Endothelial cell of umbilical vein (primary cell): ENCODE data around the gene C1orf174. TPM values are rescaled to one million over a fixed set of nuclear protein-coding genes. Genes with fewer than 3 reads are reported as not detected.

ENCODE experiments used
- BruUV-seq: library from RNA; stranded (reverse); fragments of 400-500 nt; replicated peaks from 2 replicates; lab custom pipeline; 2021; lab: Mats Ljungman, UMichigan
- CTCF ChIA-PET: fragments of 300-600, 350-600 bp; sonication (Branson Sonifier 250); formaldehyde crosslinking; loops from one replicate; lab custom pipeline; 2021; ENCODE audit warnings: antibody characterized with exemption, inconsistent platforms; lab: Charles Lee
- POLR2A ChIA-PET: fragments of 300-600, 350-600 bp; sonication (Branson Sonifier 250); formaldehyde crosslinking; loops from one replicate; lab custom pipeline; 2021; ENCODE audit warnings: antibody characterized with exemption, inconsistent platforms; lab: Charles Lee
- DNase-seq: peaks from one replicate; pipeline ENCODE4 v3.0.0-alpha.2; 2011; ENCODE audit warnings: low read depth, low spot score
- FAIRE-seq: peaks from 2 replicates; lab custom pipeline; 2011; peaks lifted over from hg19 to GRCh38; lab: Jason Lieb, UNC
- H2AFZ ChIP-seq: 2 replicates; pipeline ENCODE4 v1.6.0; 2012; ENCODE audit warnings: low read depth, low read length, control low read depth, inconsistent platforms
- H3K27ac ChIP-seq: 2 replicates; pipeline ENCODE4 v1.5.1; 2011; ENCODE audit warnings: low read depth, mild to moderate bottlenecking, control low read depth, low read length, moderate library complexity; ENCODE audit not compliant: insufficient read depth
- H3K27me3 ChIP-seq, 2 experiments: 2 replicates each; pipeline versions ENCODE4 v1.6.0 to v1.6.1; 2011; ENCODE audit warnings: low read length in 2 of 2, mixed read lengths in 1 of 2; ENCODE audit not compliant: control insufficient read depth in 2 of 2, insufficient read depth in 2 of 2
- H3K36me3 ChIP-seq, 2 experiments: 2 replicates in 1 of 2; 3 replicates in 1 of 2; pipeline ENCODE4 v1.5.1; 2011; ENCODE audit warnings: low read length in 2 of 2, mild to moderate bottlenecking in 1 of 2, moderate library complexity in 1 of 2; ENCODE audit not compliant: control insufficient read depth in 2 of 2, insufficient read depth in 2 of 2; ENCODE audit errors: extremely low read depth in 1 of 2
- H3K4me1 ChIP-seq: 3 replicates; pipeline ENCODE4 v1.5.1; 2011; ENCODE audit warnings: mild to moderate bottlenecking, low read length; ENCODE audit not compliant: control insufficient read depth, insufficient read depth; ENCODE audit errors: extremely low read depth
- H3K4me2 ChIP-seq: 2 replicates; pipeline ENCODE4 v1.6.1; 2011; ENCODE audit warnings: low read length, control low read depth, mixed read lengths; ENCODE audit not compliant: insufficient read depth
- H3K4me3 ChIP-seq, 3 experiments: fragments of 200-600 bp in 1 of 3; sonication (generic), shearing (Covaris generic) in 1 of 3; replicated peaks in 1 of 3; 2 replicates each; pipeline ENCODE4 v1.5.1; 2011 to 2016; ENCODE audit warnings: control low read depth in 3 of 3, low read length in 3 of 3, mild to moderate bottlenecking in 2 of 3, inconsistent platforms in 1 of 3, low read depth in 1 of 3, moderate library complexity in 1 of 3; ENCODE audit not compliant: insufficient read depth in 1 of 3
- H3K79me2 ChIP-seq: 2 replicates; pipeline ENCODE4 v1.6.0; 2012; ENCODE audit warnings: low read length, inconsistent platforms; ENCODE audit not compliant: control insufficient read depth, insufficient read depth
- H3K9ac ChIP-seq: replicated peaks from 2 replicates; pipeline ENCODE3; 2011; ENCODE audit warnings: low read length, control low read depth; ENCODE audit not compliant: insufficient read depth; ENCODE audit errors: extremely low read depth
- H3K9me1 ChIP-seq: replicated peaks from 3 replicates; pipeline ENCODE4 v1.6.0; 2011; ENCODE audit warnings: mild to moderate bottlenecking, low read length; ENCODE audit not compliant: control insufficient read depth, insufficient read depth; ENCODE audit errors: extremely low read depth
- H3K9me3 ChIP-seq: replicated peaks from 2 replicates; pipeline ENCODE4 v1.5.1; 2012; ENCODE audit warnings: low read length, inconsistent platforms; ENCODE audit not compliant: control insufficient read depth, insufficient read depth
- H4K20me1 ChIP-seq: replicated peaks from 2 replicates; pipeline ENCODE3; 2011; ENCODE audit warnings: mild to moderate bottlenecking, low read length; ENCODE audit not compliant: control insufficient read depth, insufficient read depth; ENCODE audit errors: extremely low read depth
- EZH2 ChIP-seq: IDR thresholded peaks from 2 replicates; pipeline ENCODE4 v1.6.1; 2012; ENCODE audit warnings: borderline replicate concordance, low read depth, mild to moderate bottlenecking, moderate library complexity, low read length, inconsistent platforms; ENCODE audit not compliant: severe bottlenecking
- FOS ChIP-seq: IDR thresholded peaks from 2 replicates; pipeline ENCODE4 v1.6.1; 2011; ENCODE audit warnings: mild to moderate bottlenecking, low read length, moderate library complexity, borderline replicate concordance; ENCODE audit not compliant: insufficient read depth
- GATA2 ChIP-seq: IDR thresholded peaks from 2 replicates; pipeline ENCODE4 v1.7.0; 2011; ENCODE audit warnings: low read depth, mild to moderate bottlenecking, moderate library complexity, mixed read lengths, low read length; ENCODE audit not compliant: insufficient read length, insufficient read depth
- JUN ChIP-seq: IDR thresholded peaks from 2 replicates; pipeline ENCODE4 v1.6.1; 2011; ENCODE audit warnings: borderline replicate concordance, low read depth; ENCODE audit not compliant: insufficient read length, insufficient read depth
- MYC ChIP-seq: IDR thresholded peaks from one replicate; pipeline ENCODE4 v1.6.1; 2011; ENCODE audit warnings: mild to moderate bottlenecking, low read depth, low read length
- POLR2A ChIP-seq: IDR thresholded peaks from 2 replicates; pipeline ENCODE4 v1.6.1; 2012; ENCODE audit warnings: low read depth, mild to moderate bottlenecking, control low read depth, low read length
- POLR2AphosphoS5 ChIP-seq: IDR thresholded peaks from 2 replicates; pipeline ENCODE4 v1.6.1; 2012; ENCODE audit warnings: low read depth, mild to moderate bottlenecking, control low read depth, low read length, moderate library complexity; ENCODE audit not compliant: insufficient read depth
- dilution Hi-C: fragments of 300-500 bp; cut with MboI; formaldehyde crosslinking; loops from one replicate; pipeline ENCODE4 v1.15.0; 2019; ENCODE audit warnings: low sequenced_read_pairs; ENCODE audit not compliant: extremely low pct_ligation_motif_present
- intact Hi-C: fragments of 100-400 bp; cut with micrococcal nuclease; formaldehyde crosslinking; loops from one replicate; pipeline ENCODE4 v1.10.0; 2022
- polyA plus RNA-seq, 4 experiments: library from polyadenylated mRNA; depleted of rRNA in 3 of 4; stranded (reverse) in 3 of 4; unstranded in 1 of 4; fragments of >200 nt; gene quantifications; 2 replicates each; pipeline versions ENCODE4 v1.2.1 to v1.2.3, GENCODE V29; 2011 to 2012; ENCODE audit warnings: missing spikeins in 1 of 4
- total RNA-seq: library from RNA; stranded (reverse); gene quantifications from 2 replicates; pipeline ENCODE4 v1.2.3, GENCODE V29; 2021
- TF ChIP-seq, protein P1 (sequence below): IDR thresholded peaks from 2 replicates; pipeline ENCODE4 v1.6.1; 2011; ENCODE audit not compliant: insufficient read depth, insufficient read length
- TF ChIP-seq, protein P2 (sequence below), 2 donors: IDR thresholded peaks; 1 replicate in 1 of 2; 2 replicates in 1 of 2; pipeline ENCODE4 v1.5.1; 2011; ENCODE audit warnings: low read length in 2 of 2, mild to moderate bottlenecking in 2 of 2, moderate library complexity in 2 of 2, control low read depth in 1 of 2, inconsistent platforms in 1 of 2, low read depth in 1 of 2; ENCODE audit not compliant: insufficient read depth in 1 of 2; ENCODE audit errors: extremely low read depth in 1 of 2

Gene C1orf174
- total and polyA plus RNA-seq, 2 donors (not counting 3 experiments of a cell fraction or from before 2014, with no cell fraction given), result 28.0 to 31.7 TPM

DNA sequence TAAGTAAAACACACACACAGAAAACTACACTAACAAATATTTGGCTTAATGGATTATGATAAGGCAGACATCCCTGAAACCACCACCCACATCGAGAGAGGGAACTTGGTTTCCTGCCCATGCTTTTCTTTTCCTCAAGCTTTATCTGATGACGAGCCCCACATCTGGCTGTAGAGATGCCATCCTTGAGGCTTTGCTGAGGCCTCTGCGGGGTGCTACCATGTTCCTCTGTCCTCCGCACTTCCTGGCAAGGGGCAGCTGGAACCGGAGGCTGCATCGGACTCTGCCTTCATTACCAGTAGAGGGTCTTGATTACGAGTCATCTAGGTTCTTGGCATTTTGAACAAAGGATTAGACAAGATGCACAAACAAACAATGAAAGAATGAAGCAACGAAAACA, 21.7 kb upstream of the C1orf174 start:
- H3K4me2 ChIP-seq, result no peak overlapping the region
- no peak overlapping the region for H3K4me3 ChIP-seq
- no peak for DNase-seq
- H3K36me3 ChIP-seq, result no peaks in the 10 kb centered on the region
- ChIA-PET POLR2A (no interaction called here), CTCF (no interaction called here)
- H3K27me3 ChIP-seq, result no peaks in the 10 kb centered on the region
- no peaks in the 10 kb centered on the region for H3K9me3 ChIP-seq
- H3K9ac ChIP-seq, result no peak overlapping the region
- no peaks in the 10 kb centered on the region for H3K9me1 ChIP-seq
- dilution Hi-C loops (no loop called here), intact Hi-C loops (no loop called here)
- no peak for TF ChIP-seq EZH2
- TF ChIP-seq, protein P1, sequence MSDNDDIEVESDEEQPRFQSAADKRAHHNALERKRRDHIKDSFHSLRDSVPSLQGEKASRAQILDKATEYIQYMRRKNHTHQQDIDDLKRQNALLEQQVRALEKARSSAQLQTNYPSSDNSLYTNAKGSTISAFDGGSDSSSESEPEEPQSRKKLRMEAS, result no peak
- TF ChIP-seq POLR2AphosphoS5, result no peak
- no peak for TF ChIP-seq POLR2A
- TF ChIP-seq FOS, result no peak
- TF ChIP-seq MYC, result no peak
- TF ChIP-seq, protein P2, sequence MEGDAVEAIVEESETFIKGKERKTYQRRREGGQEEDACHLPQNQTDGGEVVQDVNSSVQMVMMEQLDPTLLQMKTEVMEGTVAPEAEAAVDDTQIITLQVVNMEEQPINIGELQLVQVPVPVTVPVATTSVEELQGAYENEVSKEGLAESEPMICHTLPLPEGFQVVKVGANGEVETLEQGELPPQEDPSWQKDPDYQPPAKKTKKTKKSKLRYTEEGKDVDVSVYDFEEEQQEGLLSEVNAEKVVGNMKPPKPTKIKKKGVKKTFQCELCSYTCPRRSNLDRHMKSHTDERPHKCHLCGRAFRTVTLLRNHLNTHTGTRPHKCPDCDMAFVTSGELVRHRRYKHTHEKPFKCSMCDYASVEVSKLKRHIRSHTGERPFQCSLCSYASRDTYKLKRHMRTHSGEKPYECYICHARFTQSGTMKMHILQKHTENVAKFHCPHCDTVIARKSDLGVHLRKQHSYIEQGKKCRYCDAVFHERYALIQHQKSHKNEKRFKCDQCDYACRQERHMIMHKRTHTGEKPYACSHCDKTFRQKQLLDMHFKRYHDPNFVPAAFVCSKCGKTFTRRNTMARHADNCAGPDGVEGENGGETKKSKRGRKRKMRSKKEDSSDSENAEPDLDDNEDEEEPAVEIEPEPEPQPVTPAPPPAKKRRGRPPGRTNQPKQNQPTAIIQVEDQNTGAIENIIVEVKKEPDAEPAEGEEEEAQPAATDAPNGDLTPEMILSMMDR (IDR thresholded peaks at IDR 0.05; ENCODE audit: extremely low read depth in 1 of 2, insufficient read depth in 1 of 2, low read depth in 1 of 2, low read length in 2 of 2), result no peak
- TF ChIP-seq GATA2, result no peak
- TF ChIP-seq JUN, result no peak
- H4K20me1 ChIP-seq, result no peaks in the 10 kb centered on the region
- no peak overlapping the region for H3K27ac ChIP-seq
- H2AFZ ChIP-seq, result no peak overlapping the region
- no peaks in the 10 kb centered on the region for H3K79me2 ChIP-seq
- BruUV-seq, result no TSS peak
- FAIRE-seq, result no peak
- H3K4me1 ChIP-seq, result no peaks in the 10 kb centered on the region
